ENCODE data around the gene FPGT. TPM values are rescaled to one million over a fixed set of nuclear protein-coding genes. Genes with fewer than 3 reads are reported as not detected.

Gene FPGT
- total and polyA plus RNA-seq, 2 of the 13 experiments (the other 11 are each of a cell fraction or from before 2014, with no cell fraction given), result 4.3 to 9.8 TPM

DNA sequence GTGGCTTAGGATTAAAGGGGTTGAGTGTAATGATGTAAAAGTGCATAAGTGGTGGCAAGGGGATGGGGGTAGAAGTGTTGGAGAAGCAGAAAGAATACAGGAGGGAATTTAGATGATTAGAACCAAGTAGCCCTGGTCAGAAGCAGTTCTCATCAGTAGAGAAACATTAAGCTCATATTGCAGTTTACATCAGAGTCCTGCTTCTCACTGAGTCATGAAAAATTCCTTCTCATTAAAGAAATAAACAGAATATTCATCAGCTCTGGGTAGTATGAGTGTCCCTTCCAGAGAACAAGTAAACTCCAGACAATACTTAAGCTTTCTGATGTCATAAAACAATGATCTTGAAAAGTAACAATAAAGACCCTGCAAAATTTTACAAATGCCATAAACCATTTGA is 36.5 kb upstream of the FPGT start:
- ATAC-seq (no peak), DNase-seq (ENCODE audit: low spot score) (no peak), FAIRE-seq (no peak)
- Histone ChIP-seq H3K4me2 (ENCODE audit: low read depth, low read length) (no peak overlapping the region), H3K9ac (ENCODE audit: insufficient read depth, low read depth, low read length) (no peak overlapping the region), H3K4me3 (replicated peaks in 1 of 3; ENCODE audit: insufficient read depth in 1 of 3, low read depth in 2 of 3, low read length in 3 of 3) (no peak overlapping the region), H3K9me3 (ENCODE audit: low read length) (no peaks in the 10 kb centered on the region), H3K27ac (ENCODE audit: extremely low read length, insufficient read depth, low read length) (no peak overlapping the region), H3K4me1 (ENCODE audit: insufficient read depth, low read length) (no peaks in the 10 kb centered on the region), H4K20me1 (ENCODE audit: insufficient read depth, low read length) (no peaks in the 10 kb centered on the region), H3K79me2 (ENCODE audit: insufficient read depth, low read length) (no peaks in the 10 kb centered on the region), H3K27me3 (ENCODE audit: control insufficient read depth in 1 of 2, insufficient read depth in 2 of 2, low read length in 2 of 2) (no peaks in the 10 kb centered on the region), H2AFZ (ENCODE audit: low read length) (no peak overlapping the region), H3K36me3 (replicated peaks in 1 of 2; ENCODE audit: control insufficient read depth in 1 of 2, insufficient read depth in 2 of 2, low read length in 2 of 2) (no peaks in the 10 kb centered on the region)
- in situ Hi-C loops (cut with HindIII; ENCODE audit: extremely low pct_ligation_motif_present, low pct_unique_long_range_greater_than_20kb) (no loop called here), intact Hi-C loops (cut with micrococcal nuclease; ENCODE audit: unreplicated experiment) (no loop called here)
- BruUV-seq (replicated peaks), result no TSS peak
- ChIA-PET CTCF (ENCODE audit: low intra/inter-chr PET ratio, low total read pairs) (no interaction called here), POLR2A (no interaction called here)
- TF ChIP-seq ARID2 (CRISPR knock-in tag; IDR thresholded peaks at IDR 0.05; ENCODE audit: borderline replicate concordance) (no peak), XBP1 (CRISPR knock-in tag; IDR thresholded peaks at IDR 0.05) (no peak), SNAPC2 (CRISPR knock-in tag; IDR thresholded peaks at IDR 0.05) (no peak), PAF1 (CRISPR knock-in tag; IDR thresholded peaks at IDR 0.05) (no peak), ZNF329 (CRISPR knock-in tag; IDR thresholded peaks at IDR 0.05; ENCODE audit: low read depth) (no peak), HOXD1 (CRISPR knock-in tag; IDR thresholded peaks at IDR 0.05) (no peak), ZNF256 (CRISPR knock-in tag; conservative IDR thresholded peaks at IDR 0.05) (no peak), PCBP2 (optimal IDR thresholded peaks at IDR 0.05; ENCODE audit: low read depth, low read length, poor library complexity, severe bottlenecking) (no peak), RBAK (CRISPR knock-in tag; IDR thresholded peaks at IDR 0.05) (no peak), ZNF674 (CRISPR knock-in tag; IDR thresholded peaks at IDR 0.05; ENCODE audit: low read depth) (no peak), ZNF446 (CRISPR knock-in tag; IDR thresholded peaks at IDR 0.05) (no peak), THYN1 (CRISPR knock-in tag; IDR thresholded peaks at IDR 0.05; ENCODE audit: borderline replicate concordance, low read depth) (no peak), SSRP1 (CRISPR knock-in tag; IDR thresholded peaks at IDR 0.05) (no peak)
